Pancreas (tissue), 10 donors: ENCODE results near the gene AGBL1. TPM values are rescaled to one million over a fixed set of nuclear protein-coding genes. Genes with fewer than 3 reads are reported as not detected.

Source experiments
- ATAC-seq, 4 donors: fragments of 200-7000 bp; cut with Tn5 transposase; one replicate each; pipeline versions ENCODE4 v1.8.0 to v1.9.1; 2020; ENCODE audit warnings: mild to moderate bottlenecking in 4 of 4, moderate library complexity in 4 of 4
- DNase-seq, 6 donors: peaks; one replicate each; pipeline ENCODE4 v3.0.0-alpha.2; 2020
- FAIRE-seq: peaks from 2 replicates; lab custom pipeline; 2012; peaks lifted over from hg19 to GRCh38; lab: Jason Lieb, UNC
- H3K27ac ChIP-seq, 4 donors: fragments of 200-600 bp; sonication (generic); 1 replicate in 3 of 4; 2 replicates in 1 of 4; pipeline versions ENCODE4 v1.5.0 to v1.8.0; 2020
- H3K27me3 ChIP-seq, 4 donors: fragments of 200-600 bp; one replicate each; pipeline ENCODE4 v1.8.0; 2021
- H3K36me3 ChIP-seq, 3 donors: fragments of 200-600 bp; sonication (generic) in 1 of 3; one replicate each; pipeline versions ENCODE4 v1.5.0 to v1.8.0; 2020 to 2021
- H3K4me1 ChIP-seq, 3 donors: fragments of 200-600 bp; one replicate each; pipeline ENCODE4 v1.8.0; 2021
- H3K4me3 ChIP-seq, 4 donors: fragments of 200-600 bp; sonication (generic) in 2 of 4; one replicate each; pipeline versions ENCODE4 v1.5.0 to v1.8.0; 2020 to 2021
- H3K9me3 ChIP-seq, 4 donors: fragments of 200-600 bp; one replicate each; pipeline ENCODE4 v1.8.0; 2021
- WGBS, 2 donors: extraction: QIAGEN DNeasy Blood & Tissue Kit; methylation state at CpG; one replicate each; pipeline ENCODE4 v1.1.7; 2013; 5-methylcytosine and 5-hydroxymethylcytosine counted together
- intact Hi-C, 3 donors: fragments of 100-400 bp; cut with DNase I; formaldehyde crosslinking; loops; one replicate each; pipeline versions ENCODE4 v1.11.1 to v1.14.2; 2022
- polyA plus RNA-seq, 2 donors: library from polyadenylated mRNA; stranded (reverse); fragments of 200-250 nt; gene quantifications; one replicate each; pipeline ENCODE4 v1.2.3, GENCODE V29; 2013
- total RNA-seq, 6 donors: library from RNA; stranded (reverse); fragmentation: NEBNext Ultra II Directional in 4 of 6; extraction: Animal tissue kit (Norgen Biotek cat#: 25700) in 4 of 6; gene quantifications; one replicate each; pipeline versions ENCODE4 v1.2.1 to v1.2.4, GENCODE V29; 2021 to 2023
- TF ChIP-seq, protein P1 (sequence below), 4 donors: fragments of 200-600 bp; sonication (generic) in 3 of 4; IDR thresholded peaks; one replicate each; pipeline versions ENCODE4 v1.5.0 to v1.8.0; 2021; ENCODE audit warnings: antibody characterized with exemption in 4 of 4
- donor health status: healthy with polysubstance abuse.
- donor health status: DM: no; HTN: no; CAD: no; lungs with moderate emphysema.
- donor health status: DM: no; HTN: no; CAD: no.
- donor health status: control.
- donor health status: control.
- donor health status: Bipolar disorder and iron deficiency.
- donor health status: DM: yes; HTN: yes; CAD: no.
- donor health status: DM: no; HTN: no; CAD: no.
- donor health status: DM: no; HTN: no; CAD: no.
- donor health status: DM: yes; HTN: yes; CAD: no.

The AGBL1 gene
- total and polyA plus RNA-seq, 8 donors, result under 0.01 to 0.06 (median 0.05) TPM; not detected in 5

DNA sequence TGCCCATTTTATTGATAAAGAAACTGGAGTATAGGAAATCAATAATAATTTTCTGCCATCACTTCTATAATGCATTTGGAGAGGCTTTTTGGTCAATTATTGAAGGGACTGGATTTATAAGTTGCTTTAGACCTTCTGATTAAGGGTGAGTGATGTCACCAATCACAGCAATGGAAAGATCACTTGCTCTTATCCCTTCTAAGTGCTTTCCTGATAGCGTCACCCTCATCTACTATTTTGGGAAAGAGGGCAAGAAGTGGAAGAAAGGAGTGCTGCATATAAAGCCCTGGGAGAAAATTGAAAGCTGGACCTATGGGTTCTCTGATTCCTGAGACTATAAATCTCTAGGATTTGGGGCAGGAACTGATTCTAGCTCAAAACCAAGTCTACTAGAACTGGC, 771.3 kb downstream of the AGBL1 start:
- no peak for ATAC-seq
- no peaks in the 10 kb centered on the region for H3K9me3 ChIP-seq
- intact Hi-C loops, result no loop called here
- TF ChIP-seq, protein P1, sequence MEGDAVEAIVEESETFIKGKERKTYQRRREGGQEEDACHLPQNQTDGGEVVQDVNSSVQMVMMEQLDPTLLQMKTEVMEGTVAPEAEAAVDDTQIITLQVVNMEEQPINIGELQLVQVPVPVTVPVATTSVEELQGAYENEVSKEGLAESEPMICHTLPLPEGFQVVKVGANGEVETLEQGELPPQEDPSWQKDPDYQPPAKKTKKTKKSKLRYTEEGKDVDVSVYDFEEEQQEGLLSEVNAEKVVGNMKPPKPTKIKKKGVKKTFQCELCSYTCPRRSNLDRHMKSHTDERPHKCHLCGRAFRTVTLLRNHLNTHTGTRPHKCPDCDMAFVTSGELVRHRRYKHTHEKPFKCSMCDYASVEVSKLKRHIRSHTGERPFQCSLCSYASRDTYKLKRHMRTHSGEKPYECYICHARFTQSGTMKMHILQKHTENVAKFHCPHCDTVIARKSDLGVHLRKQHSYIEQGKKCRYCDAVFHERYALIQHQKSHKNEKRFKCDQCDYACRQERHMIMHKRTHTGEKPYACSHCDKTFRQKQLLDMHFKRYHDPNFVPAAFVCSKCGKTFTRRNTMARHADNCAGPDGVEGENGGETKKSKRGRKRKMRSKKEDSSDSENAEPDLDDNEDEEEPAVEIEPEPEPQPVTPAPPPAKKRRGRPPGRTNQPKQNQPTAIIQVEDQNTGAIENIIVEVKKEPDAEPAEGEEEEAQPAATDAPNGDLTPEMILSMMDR (IDR thresholded peaks at IDR 0.05), result no peak
- no peaks in the 10 kb centered on the region for H3K36me3 ChIP-seq
- H3K4me3 ChIP-seq, result no peak overlapping the region
- no peak for DNase-seq
- no peak for FAIRE-seq
- WGBS, 2 donors, result 38 to 74% methylated on average over 1 of the region's 1 CpG
- no peak overlapping the region for H3K27ac ChIP-seq
- H3K27me3 ChIP-seq, result no peaks in the 10 kb centered on the region
- H3K4me1 ChIP-seq, result no peaks in the 10 kb centered on the region

DNA sequence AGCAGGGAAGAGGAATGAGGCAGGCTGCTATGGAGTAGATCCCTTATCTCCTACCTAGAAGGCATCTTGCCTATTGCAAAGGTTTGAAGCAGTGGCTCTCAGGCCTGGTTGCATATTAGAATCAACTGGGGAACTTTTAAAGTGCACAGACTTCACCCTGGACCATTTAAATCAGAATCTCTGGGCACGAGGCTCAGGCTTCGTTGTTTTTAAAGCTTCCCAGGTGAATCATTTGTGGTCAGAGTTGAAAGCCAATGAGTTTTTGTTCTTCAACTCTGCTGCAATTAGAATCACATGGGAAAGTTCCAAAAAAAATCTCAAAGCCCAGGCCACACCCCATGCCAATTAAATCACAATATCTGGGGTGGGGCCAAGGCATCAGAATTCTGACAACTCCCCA, 773.1 kb downstream of the AGBL1 start:
- Histone ChIP-seq H3K4me3 (no peak overlapping the region), H3K36me3 (no peaks in the 10 kb centered on the region), H3K9me3 (no peaks in the 10 kb centered on the region), H3K4me1 (no peaks in the 10 kb centered on the region), H3K27ac (no peak overlapping the region), H3K27me3 (no peaks in the 10 kb centered on the region)
- FAIRE-seq, result no peak
- ATAC-seq, result no peak
- DNase-seq, result no peak
- TF ChIP-seq, protein P1 (IDR thresholded peaks at IDR 0.05), result no peak
- WGBS, 2 donors, result 65 to 82% methylated on average over 2 of the region's 2 CpGs
- intact Hi-C loops, result no loop called here

DNA sequence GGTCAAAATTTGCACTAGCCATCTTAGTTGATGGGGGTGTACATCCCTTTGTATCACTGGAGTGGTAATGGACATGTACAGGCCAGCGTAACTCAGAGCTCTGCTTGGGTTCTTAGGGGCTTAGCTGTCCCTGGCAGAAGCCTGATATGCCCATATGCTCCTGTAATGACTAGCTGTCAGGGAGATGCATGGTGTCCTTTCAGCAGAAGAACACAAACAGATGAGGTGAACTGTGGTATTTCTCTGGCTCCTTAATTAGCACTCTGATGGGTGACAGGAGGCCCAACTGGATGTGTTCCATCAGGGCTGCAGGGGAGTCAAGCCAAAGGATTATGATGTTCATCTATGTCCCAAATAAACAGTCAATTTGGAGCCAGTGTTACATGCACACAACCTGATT, 774.5 kb downstream of the AGBL1 start:
- no peak for ATAC-seq
- Histone ChIP-seq H3K4me1 (no peaks in the 10 kb centered on the region), H3K27ac (no peak overlapping the region), H3K27me3 (no peaks in the 10 kb centered on the region), H3K4me3 (no peak overlapping the region), H3K36me3 (no peaks in the 10 kb centered on the region), H3K9me3 (no peaks in the 10 kb centered on the region)
- no peak for FAIRE-seq
- intact Hi-C loops, result no loop called here
- TF ChIP-seq, protein P1 (IDR thresholded peaks at IDR 0.05), result no peak
- DNase-seq, result no peak
- 57 to 79% methylated on average over 1 of the region's 1 CpG for WGBS, 2 donors

DNA sequence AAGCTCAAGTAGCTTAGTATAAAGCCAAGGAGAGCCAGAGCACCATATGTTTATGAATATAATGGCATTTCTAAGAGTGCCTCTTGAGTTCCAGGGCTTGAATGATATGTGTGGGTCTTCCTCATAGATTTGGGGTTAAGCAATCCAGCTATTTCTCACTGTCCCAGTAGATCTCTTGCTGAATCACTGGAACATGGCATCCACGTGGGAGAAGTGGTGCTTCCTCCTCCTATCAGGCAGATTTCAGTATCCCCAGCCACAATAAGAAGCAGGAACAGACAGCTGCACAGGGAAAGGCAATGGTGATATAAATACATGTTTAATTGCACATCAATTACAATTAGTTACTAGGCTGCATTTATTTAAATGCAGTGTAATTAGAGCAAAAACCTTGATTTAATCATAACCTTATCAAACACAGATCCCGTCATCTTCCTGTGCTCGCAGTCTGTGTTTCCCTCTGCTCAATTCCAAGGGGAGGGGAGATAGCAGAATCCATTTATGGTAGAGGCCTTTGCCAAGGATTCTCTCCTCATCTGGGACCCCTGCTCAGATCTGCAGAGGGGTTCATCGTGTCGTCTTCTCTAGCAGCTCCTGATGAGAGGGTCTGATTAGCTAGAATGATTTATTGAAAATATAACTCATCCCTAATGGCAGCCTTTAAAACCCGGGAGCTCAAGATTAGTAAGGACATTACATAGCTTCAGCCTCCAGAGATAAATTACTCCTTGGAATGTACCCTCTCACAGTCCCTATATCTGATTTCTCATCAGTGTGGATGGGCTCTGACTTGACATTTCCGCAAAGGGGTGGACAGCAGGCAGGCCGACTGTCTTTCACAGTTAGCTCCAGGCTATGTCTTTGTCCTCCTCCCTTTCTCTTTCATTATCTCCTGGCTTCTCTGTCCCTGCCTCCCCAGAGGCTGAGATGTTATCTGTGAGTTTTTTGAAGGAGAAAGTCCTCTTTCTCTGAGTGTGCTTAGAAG, 775.9 kb downstream of the AGBL1 start:
- Histone ChIP-seq H3K4me1 (no peaks in the 10 kb centered on the region), H3K27me3 (no peaks in the 10 kb centered on the region), H3K36me3 (no peaks in the 10 kb centered on the region), H3K9me3 (no peaks in the 10 kb centered on the region), H3K4me3 (no peak overlapping the region), H3K27ac (no peak overlapping the region)
- ATAC-seq (no peak), FAIRE-seq (no peak), DNase-seq (no peak)
- TF ChIP-seq, protein P1 (IDR thresholded peaks at IDR 0.05), result no peak
- intact Hi-C loops, result no loop called here
- WGBS, 2 donors, result 50 to 52% methylated on average over 8 of the region's 8 CpGs

DNA sequence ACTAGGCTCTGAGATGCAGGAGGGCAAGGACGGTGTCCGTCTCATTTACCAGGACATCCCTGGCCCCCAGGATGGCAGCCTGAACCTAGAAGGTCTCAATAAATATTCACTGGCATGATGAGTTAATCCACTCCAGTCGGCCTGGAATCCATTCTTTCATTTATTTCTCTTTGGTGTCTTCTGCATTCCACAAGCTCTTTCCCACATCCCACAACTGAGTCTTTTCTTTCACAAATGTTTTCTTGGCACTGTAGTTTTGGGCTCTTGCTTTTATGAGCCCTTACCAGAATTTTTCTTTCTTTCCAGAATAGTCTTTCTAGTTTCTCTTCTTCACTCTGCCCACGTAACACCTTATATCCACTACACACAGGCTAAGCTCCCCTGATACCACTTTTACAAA, 778.0 kb downstream of the AGBL1 start:
- TF ChIP-seq, protein P1 (IDR thresholded peaks at IDR 0.05), result no peak
- peaks cover 0 to 5% (median 0%) of the 10 kb centered on the region in 4 donors for H3K27me3 ChIP-seq
- no peaks in the 10 kb centered on the region for H3K9me3 ChIP-seq
- DNase-seq (no peak), FAIRE-seq (no peak), ATAC-seq (no peak)
- no peak overlapping the region for H3K27ac ChIP-seq
- no peaks in the 10 kb centered on the region for H3K4me1 ChIP-seq
- no peak overlapping the region for H3K4me3 ChIP-seq
- no peaks in the 10 kb centered on the region for H3K36me3 ChIP-seq
- intact Hi-C loops, result no loop called here
- WGBS, 2 donors, result 69 to 83% methylated on average over 4 of the region's 4 CpGs
